Measurements from ENCODE around the gene DLGAP1. TPM values are rescaled to one million over a fixed set of nuclear protein-coding genes. Genes with fewer than 3 reads are reported as not detected.

The DLGAP1 gene
- total and polyA plus RNA-seq, 2 of the 13 experiments (the other 11 are each of a cell fraction or from before 2014, with no cell fraction given), result 0.01 TPM; not detected in 1

DNA sequence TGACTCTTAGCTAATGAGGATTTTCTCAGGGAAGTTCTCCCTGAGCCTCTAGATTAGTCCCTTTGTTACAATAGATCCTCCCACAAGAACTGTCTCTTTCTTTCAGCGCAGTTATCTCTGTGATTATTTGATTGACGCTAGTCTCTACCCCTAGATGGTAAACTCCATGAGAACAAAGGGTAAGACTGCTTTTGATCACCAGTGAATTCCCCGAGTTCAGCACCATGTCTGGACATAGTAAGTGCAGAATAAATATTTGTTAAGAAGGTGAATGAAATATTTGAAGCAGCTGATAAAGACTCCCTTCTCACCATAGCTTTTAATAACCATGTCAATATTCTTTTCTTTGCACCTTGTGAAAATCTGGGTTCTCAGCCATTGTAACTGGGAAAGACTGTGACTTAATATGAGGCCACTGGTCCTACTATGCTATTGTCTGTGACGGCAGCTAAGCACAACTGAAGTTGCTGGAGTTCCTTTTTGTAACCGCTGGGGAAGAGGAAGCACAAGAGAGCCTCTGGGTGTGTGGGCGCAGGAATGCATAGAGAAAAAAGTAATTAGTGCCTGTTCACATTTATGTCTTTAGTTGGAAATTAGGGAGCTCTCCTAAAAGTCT lies 790.4 kb downstream of the DLGAP1 start (continued):
- TF ChIP-seq, protein P1, sequence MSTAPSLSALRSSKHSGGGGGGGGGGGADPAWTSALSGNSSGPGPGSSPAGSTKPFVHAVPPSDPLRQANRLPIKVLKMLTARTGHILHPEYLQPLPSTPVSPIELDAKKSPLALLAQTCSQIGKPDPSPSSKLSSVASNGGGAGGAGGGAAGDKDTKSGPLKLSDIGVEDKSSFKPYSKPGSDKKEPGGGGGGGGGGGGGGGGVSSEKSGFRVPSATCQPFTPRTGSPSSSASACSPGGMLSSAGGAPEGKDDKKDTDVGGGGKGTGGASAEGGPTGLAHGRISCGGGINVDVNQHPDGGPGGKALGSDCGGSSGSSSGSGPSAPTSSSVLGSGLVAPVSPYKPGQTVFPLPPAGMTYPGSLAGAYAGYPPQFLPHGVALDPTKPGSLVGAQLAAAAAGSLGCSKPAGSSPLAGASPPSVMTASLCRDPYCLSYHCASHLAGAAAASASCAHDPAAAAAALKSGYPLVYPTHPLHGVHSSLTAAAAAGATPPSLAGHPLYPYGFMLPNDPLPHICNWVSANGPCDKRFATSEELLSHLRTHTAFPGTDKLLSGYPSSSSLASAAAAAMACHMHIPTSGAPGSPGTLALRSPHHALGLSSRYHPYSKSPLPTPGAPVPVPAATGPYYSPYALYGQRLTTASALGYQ (CRISPR knock-in tag; IDR thresholded peaks at IDR 0.05), result peak; percentile 57; the same call in 1 of the 2 replicates
- TF ChIP-seq ZNF484 (CRISPR knock-in tag; IDR thresholded peaks at IDR 0.05; ENCODE audit: borderline replicate concordance, low read depth), result no peak
- TF ChIP-seq GABPB1 (CRISPR knock-in tag; IDR thresholded peaks at IDR 0.05), result no peak
- no peak for TF ChIP-seq ZSCAN21 (CRISPR knock-in tag; IDR thresholded peaks at IDR 0.05; ENCODE audit: borderline replicate concordance)
- TF ChIP-seq JARID2 (CRISPR knock-in tag; IDR thresholded peaks at IDR 0.05; ENCODE audit: insufficient replicate concordance), result no peak
- TF ChIP-seq, protein P2, sequence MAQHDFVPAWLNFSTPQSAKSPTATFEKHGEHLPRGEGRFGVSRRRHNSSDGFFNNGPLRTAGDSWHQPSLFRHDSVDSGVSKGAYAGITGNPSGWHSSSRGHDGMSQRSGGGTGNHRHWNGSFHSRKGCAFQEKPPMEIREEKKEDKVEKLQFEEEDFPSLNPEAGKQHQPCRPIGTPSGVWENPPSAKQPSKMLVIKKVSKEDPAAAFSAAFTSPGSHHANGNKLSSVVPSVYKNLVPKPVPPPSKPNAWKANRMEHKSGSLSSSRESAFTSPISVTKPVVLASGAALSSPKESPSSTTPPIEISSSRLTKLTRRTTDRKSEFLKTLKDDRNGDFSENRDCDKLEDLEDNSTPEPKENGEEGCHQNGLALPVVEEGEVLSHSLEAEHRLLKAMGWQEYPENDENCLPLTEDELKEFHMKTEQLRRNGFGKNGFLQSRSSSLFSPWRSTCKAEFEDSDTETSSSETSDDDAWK (CRISPR knock-in tag; IDR thresholded peaks at IDR 0.05), result no peak
- TF ChIP-seq HDAC1 (CRISPR knock-in tag; IDR thresholded peaks at IDR 0.05), result peak; percentile 20; the same call in 1 of the 2 replicates
- TF ChIP-seq TOPORS (CRISPR knock-in tag; IDR thresholded peaks at IDR 0.05), result no peak
- TF ChIP-seq, protein P3, sequence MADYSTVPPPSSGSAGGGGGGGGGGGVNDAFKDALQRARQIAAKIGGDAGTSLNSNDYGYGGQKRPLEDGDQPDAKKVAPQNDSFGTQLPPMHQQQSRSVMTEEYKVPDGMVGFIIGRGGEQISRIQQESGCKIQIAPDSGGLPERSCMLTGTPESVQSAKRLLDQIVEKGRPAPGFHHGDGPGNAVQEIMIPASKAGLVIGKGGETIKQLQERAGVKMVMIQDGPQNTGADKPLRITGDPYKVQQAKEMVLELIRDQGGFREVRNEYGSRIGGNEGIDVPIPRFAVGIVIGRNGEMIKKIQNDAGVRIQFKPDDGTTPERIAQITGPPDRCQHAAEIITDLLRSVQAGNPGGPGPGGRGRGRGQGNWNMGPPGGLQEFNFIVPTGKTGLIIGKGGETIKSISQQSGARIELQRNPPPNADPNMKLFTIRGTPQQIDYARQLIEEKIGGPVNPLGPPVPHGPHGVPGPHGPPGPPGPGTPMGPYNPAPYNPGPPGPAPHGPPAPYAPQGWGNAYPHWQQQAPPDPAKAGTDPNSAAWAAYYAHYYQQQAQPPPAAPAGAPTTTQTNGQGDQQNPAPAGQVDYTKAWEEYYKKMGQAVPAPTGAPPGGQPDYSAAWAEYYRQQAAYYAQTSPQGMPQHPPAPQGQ (CRISPR knock-in tag; IDR thresholded peaks at IDR 0.05; ENCODE audit: borderline replicate concordance), result no peak
- peak; percentile 13; the same call in 1 of the 2 replicates for TF ChIP-seq FOXO1 (CRISPR knock-in tag; IDR thresholded peaks at IDR 0.05)
- TF ChIP-seq FOXA3 (CRISPR knock-in tag; IDR thresholded peaks at IDR 0.05), result peak; percentile 48; the same call in 1 of the 2 replicates
- TF ChIP-seq CCDC6 (CRISPR knock-in tag; IDR thresholded peaks at IDR 0.05), result no peak
- TF ChIP-seq, protein P4, sequence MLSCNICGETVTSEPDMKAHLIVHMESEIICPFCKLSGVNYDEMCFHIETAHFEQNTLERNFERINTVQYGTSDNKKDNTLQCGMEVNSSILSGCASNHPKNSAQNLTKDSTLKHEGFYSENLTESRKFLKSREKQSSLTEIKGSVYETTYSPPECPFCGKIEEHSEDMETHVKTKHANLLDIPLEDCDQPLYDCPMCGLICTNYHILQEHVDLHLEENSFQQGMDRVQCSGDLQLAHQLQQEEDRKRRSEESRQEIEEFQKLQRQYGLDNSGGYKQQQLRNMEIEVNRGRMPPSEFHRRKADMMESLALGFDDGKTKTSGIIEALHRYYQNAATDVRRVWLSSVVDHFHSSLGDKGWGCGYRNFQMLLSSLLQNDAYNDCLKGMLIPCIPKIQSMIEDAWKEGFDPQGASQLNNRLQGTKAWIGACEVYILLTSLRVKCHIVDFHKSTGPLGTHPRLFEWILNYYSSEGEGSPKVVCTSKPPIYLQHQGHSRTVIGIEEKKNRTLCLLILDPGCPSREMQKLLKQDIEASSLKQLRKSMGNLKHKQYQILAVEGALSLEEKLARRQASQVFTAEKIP (CRISPR knock-in tag; IDR thresholded peaks at IDR 0.05; ENCODE audit: borderline replicate concordance), result no peak
- peak; percentile 43; the same call in 1 of the 2 replicates for TF ChIP-seq HDAC2 (CRISPR knock-in tag; IDR thresholded peaks at IDR 0.05)
- no peak for TF ChIP-seq CENPT (CRISPR knock-in tag; IDR thresholded peaks at IDR 0.05; ENCODE audit: low read depth)
- no peak for TF ChIP-seq NFATC3 (CRISPR knock-in tag; IDR thresholded peaks at IDR 0.05)
- no peak for TF ChIP-seq ZNF180 (CRISPR knock-in tag; IDR thresholded peaks at IDR 0.05; ENCODE audit: borderline replicate concordance, low read depth)

Measured in HepG2 (cell line).